CD4-positive, alpha-beta T cell treated with Interleukin-1 beta for 1 hour (primary cell): ENCODE results near the gene FGG.

Source experiments
- DNase-seq, 2 donors: peaks; one replicate each; pipeline ENCODE4 v3.0.0-alpha.2; 2020 to 2022

FGG gene

GRCh38 chr4:154585369-154586018 is 27.0 kb downstream of the FGG start:
- no peak for DNase-seq

GRCh38 chr4:154584259-154584658 is 28.2 kb downstream of the FGG start:
- no peak for DNase-seq

- DNase-seq = no peak
These were observed 28.8 kb downstream of the FGG start for GRCh38 chr4:154583677-154584076.

- no peak for DNase-seq
These were observed 29.2 kb downstream of the FGG start for GRCh38 chr4:154583230-154583629.

GRCh38 chr4:154582723-154583122 is 29.7 kb downstream of the FGG start:
- DNase-seq = no peak

- no peak for DNase-seq
These were observed 32.5 kb downstream of the FGG start for GRCh38 chr4:154579927-154580326.

GRCh38 chr4:154578919-154579318 is 33.5 kb downstream of the FGG start:
- no peak for DNase-seq

GRCh38 chr4:154577324-154577723 is 35.1 kb downstream of the FGG start:
- no peak for DNase-seq

GRCh38 chr4:154574311-154574710 is 38.1 kb downstream of the FGG start:
- no peak for DNase-seq

- DNase-seq = no peak
These were observed 39.1 kb downstream of the FGG start for GRCh38 chr4:154573190-154573870.

- no peak for DNase-seq
These were observed 42.9 kb downstream of the FGG start for GRCh38 chr4:154569584-154569983.

- DNase-seq = no peak
These were observed 43.4 kb downstream of the FGG start for GRCh38 chr4:154569028-154569427.

- DNase-seq = no peak
These were observed 45.7 kb downstream of the FGG start for GRCh38 chr4:154566639-154567204.

- DNase-seq = no peak
These were observed 46.8 kb downstream of the FGG start for GRCh38 chr4:154565704-154566103.

- DNase-seq = no peak
These were observed 48.1 kb downstream of the FGG start for GRCh38 chr4:154564311-154564710.

- no peak for DNase-seq
These were observed 49.7 kb downstream of the FGG start, which contains the start of gene FGB for GRCh38 chr4:154562697-154563254. TSS of gene FGB (plus strand) at chr4:154563011. CDS start at chr4:154563019, 8 bp downstream.

- DNase-seq = no peak
These were observed 51.6 kb downstream of the FGG start for GRCh38 chr4:154560824-154561231.

- no peak for DNase-seq
These were observed 52.0 kb downstream of the FGG start for GRCh38 chr4:154560419-154560801.

GRCh38 chr4:154559494-154560418 is 52.7 kb downstream of the FGG start:
- peak in 1 of 2 donors; percentile 21 for DNase-seq

GRCh38 chr4:154559141-154559493 is 53.3 kb downstream of the FGG start:
- no peak for DNase-seq
